SK-N-MC (cell line): ENCODE results near the gene GLCE.

ENCODE experiments used
- EZH2 ChIP-seq: fragments of 200-600 bp; sonication (generic); IDR thresholded peaks from one replicate; pipeline ENCODE4 v1.6.1; 2017; ENCODE audit warnings: antibody characterized with exemption
- POLR2AphosphoS5 ChIP-seq: IDR thresholded peaks from 2 replicates; pipeline ENCODE4 v1.6.1; 2012; ENCODE audit warnings: mild to moderate bottlenecking, low read depth, low read length, borderline replicate concordance

DNA sequence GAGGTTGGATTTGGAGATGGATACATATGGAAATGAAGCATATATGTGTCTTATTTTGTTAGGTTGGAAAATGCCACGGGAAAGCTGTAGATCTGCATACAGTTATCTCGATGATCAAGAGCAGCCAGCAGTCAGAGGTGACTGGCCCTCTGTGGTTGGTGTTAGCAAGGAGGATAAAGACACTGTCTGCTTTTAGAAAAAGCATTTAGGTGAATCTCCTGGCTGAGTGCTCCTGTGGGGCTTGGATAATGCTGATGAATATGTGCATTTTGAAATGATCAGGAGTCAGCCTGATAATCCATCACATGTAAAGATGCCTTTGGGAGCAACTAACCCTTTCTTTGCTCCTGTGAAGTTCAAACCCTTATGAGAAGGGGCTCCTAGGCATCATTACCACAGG, 24.9 kb upstream of the GLCE start:
- TF ChIP-seq POLR2AphosphoS5 (no peak), EZH2 (no peak)
